AG09319 (cell line): ENCODE data around the gene CD300LB.
"Not testable (repeated sequence)": the region's sequence is repeated elsewhere in the genome, so short reads cannot be mapped to it uniquely, and the experiment has no call there.

Experiments
- DNase-seq: peaks from one replicate; pipeline ENCODE4 v3.0.0-alpha.2; 2010; ENCODE audit warnings: low read depth; ENCODE audit errors: extremely low read depth
- CTCF ChIP-seq: IDR thresholded peaks from 2 replicates; pipeline ENCODE4 v1.5.1; 2011; ENCODE audit warnings: low read depth, mild to moderate bottlenecking, inconsistent platforms, low read length, moderate library complexity

CD300LB gene

DNA sequence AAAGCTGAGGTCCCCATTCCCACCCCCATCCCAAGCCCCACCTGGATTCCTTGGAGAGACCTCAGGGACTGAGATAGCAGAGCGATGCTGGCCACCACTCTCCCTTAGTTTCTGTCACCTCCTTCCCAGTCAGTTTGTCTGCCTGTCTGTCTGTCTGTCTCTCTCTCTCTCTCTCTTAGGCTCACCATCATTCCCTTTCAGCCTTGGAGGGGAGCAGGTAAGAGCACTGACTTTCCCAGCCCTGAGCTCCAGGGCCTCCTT lies 5.9 kb downstream of the CD300LB start:
- DNase-seq = no peak
- TF ChIP-seq CTCF = no peak

GRCh38 chr17:74524653-74525464 lies 6.4 kb downstream of the CD300LB start:
- no peak for TF ChIP-seq CTCF

DNA sequence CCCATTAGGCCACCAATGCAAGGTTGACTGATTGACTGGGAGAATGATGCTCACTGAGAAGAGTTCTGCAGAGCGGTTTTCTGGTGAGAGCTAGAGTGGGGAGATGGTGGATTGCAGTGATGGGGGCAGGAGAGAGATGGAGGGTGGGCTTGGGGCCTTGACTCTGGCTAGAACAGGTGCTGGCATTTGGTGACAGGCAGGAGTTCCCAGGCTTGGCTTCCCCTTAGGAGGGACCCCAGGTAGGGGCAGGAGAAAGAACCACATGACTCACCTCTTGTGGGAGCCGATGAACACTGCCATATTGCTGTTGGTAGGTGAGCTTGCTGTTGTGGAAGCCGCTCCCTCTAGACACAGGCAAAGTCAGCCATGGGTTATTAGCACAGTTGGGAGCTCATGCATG lies 8.0 kb downstream of the CD300LB start:
- no peak for TF ChIP-seq CTCF
- no peak for DNase-seq

More at GRCh38 chr17:74524653-74525464, 6.4 kb downstream of the CD300LB start:
- DNase-seq = no peak

DNA sequence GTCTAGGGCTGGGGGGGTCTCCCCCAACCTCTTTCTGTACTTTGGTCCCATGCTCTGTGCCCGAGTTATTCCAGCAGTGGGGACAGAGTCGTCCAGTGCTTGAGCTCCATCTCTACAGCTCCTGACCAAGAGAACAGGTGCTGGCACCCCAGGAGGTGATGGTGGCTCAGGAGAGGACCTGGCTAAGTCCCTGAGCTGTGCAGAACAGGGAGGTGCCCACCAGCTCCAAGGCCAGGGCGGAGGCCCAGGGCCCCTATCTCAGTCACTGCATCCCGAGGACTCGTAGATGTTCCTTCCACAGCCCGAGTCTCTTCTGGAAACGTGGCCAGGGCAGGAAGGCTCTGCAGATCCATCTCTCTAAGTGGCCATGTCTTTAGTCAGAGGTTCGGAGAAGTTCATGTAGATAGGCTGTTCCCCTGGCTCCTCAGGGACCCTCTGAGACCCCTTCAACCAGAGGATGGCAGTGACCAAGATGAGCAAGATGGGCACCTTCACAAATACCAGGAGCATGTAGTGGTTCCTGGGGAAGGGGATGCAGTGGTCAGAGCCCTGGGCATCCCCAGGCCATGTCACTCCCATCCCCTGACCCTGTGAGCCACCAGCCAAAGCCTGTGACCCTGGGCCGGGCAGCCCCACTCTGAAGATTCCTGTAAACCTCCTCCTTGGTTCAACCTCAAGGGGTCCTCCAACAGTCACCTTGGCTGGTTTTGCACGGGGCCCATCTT lies 8.7 kb downstream of the CD300LB start:
- DNase-seq = no peak
- TF ChIP-seq CTCF = no peak

GRCh38 chr17:74521701-74522201 lies 9.5 kb downstream of the CD300LB start:
- DNase-seq = no peak
- no peak for TF ChIP-seq CTCF

- TF ChIP-seq CTCF = no peak
- no peak for DNase-seq
Observed at GRCh38 chr17:74520790-74521480, 10.3 kb downstream of the CD300LB start.

GRCh38 chr17:74520016-74520434 lies 11.2 kb downstream of the CD300LB start:
- TF ChIP-seq CTCF = no peak
- no peak for DNase-seq

GRCh38 chr17:74518413-74518981 lies 12.8 kb downstream of the CD300LB start:
- DNase-seq = not testable (repeated sequence)
